Osteoblast (primary cell): Measurements from ENCODE around the gene WDR4. TPM values are rescaled to one million over a fixed set of nuclear protein-coding genes. Genes with fewer than 3 reads are reported as not detected.
A peak's percentile ranks its signal among the peaks of the same experiment; 100 is the strongest.

Experiments
- DNase-seq: peaks from one replicate; pipeline ENCODE4 v3.0.0; 2011; ENCODE audit warnings: low spot score, mixed read lengths; ENCODE audit not compliant: insufficient read length; ENCODE audit errors: missing footprints
- H2AFZ ChIP-seq: 2 replicates; pipeline ENCODE4 v1.6.0; 2011; ENCODE audit warnings: mild to moderate bottlenecking, low read length
- H3K27ac ChIP-seq: 2 replicates; pipeline ENCODE4 v1.5.1; 2011; ENCODE audit warnings: mild to moderate bottlenecking, low read depth, low read length, moderate library complexity
- H3K27me3 ChIP-seq: 2 replicates; pipeline ENCODE4 v1.6.0; 2012; ENCODE audit warnings: mild to moderate bottlenecking, control low read depth, inconsistent platforms, low read length, moderate library complexity; ENCODE audit not compliant: insufficient read depth
- H3K36me3 ChIP-seq: 2 replicates; pipeline ENCODE4 v1.5.1; 2011; ENCODE audit warnings: mild to moderate bottlenecking, low read length, control low read depth, moderate library complexity; ENCODE audit not compliant: insufficient read depth
- H3K4me1 ChIP-seq: 2 replicates; pipeline ENCODE4 v1.5.1; 2011; ENCODE audit warnings: mild to moderate bottlenecking, low read length, control low read depth, moderate library complexity; ENCODE audit not compliant: insufficient read depth
- H3K4me2 ChIP-seq: 2 replicates; pipeline ENCODE4 v1.6.0; 2011; ENCODE audit warnings: mild to moderate bottlenecking, low read length; ENCODE audit not compliant: insufficient read depth
- H3K4me3 ChIP-seq: fragments of 200-600 bp; sonication (generic); 3 replicates; pipeline ENCODE4 v1.5.1; 2012; ENCODE audit warnings: mild to moderate bottlenecking, low read length, inconsistent platforms; ENCODE audit not compliant: insufficient read depth
- H3K79me2 ChIP-seq: 2 replicates; pipeline ENCODE4 v1.6.0; 2012; ENCODE audit warnings: mild to moderate bottlenecking, low read length, control low read depth, inconsistent platforms; ENCODE audit not compliant: insufficient read depth
- H3K9me3 ChIP-seq: 2 replicates; pipeline ENCODE4 v1.5.1; 2011; ENCODE audit warnings: low read depth, low read length, control low read depth
- H4K20me1 ChIP-seq: 2 replicates; pipeline ENCODE4 v1.6.0; 2012; ENCODE audit warnings: mild to moderate bottlenecking, low read length, control low read depth; ENCODE audit not compliant: insufficient read depth
- total RNA-seq: library from RNA; depleted of rRNA; stranded (reverse); fragments of >200 nt; gene quantifications from 2 replicates; pipeline ENCODE4 v1.2.3, GENCODE V29; 2012
- TF ChIP-seq, protein P1 (sequence below): IDR thresholded peaks from 2 replicates; pipeline ENCODE4 v1.5.1; 2011; ENCODE audit warnings: mild to moderate bottlenecking, low read depth, low read length, moderate library complexity; ENCODE audit errors: extremely low read depth

WDR4 gene
- total RNA-seq, 1 donor = 10.1 TPM

DNA sequence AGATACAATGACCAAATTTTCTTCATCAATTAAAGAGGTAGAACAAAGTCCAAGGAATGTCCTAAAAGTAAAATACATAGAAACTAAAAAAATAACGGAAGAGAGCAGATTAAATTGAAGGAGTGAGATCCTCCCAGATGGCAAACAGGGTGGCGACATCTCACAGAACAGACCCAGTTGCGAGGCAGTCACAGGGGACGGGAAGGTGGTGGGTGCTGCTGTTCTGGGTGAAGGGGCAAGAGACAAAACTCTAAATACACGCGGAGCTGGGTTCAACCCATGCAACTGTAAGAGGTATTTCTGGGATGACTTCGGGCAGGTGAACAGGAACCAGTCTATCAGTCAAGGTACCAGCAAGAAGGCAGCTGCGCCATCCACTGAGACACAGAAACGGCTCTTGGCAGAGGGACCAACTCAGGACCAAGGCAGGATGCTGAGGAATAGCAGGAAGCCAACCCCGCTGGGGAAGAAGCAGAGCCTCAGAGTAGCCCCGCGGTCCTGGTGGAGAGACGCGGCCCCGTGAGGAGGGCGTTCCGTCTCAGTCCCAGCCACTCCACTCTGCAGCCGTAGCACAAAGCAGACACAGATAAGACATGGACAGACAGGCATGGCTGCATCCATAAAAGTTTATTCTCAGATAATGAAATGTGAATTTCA, 32.2 kb downstream of the WDR4 start:
- peaks cover 50% of the 10 kb centered on the region for H3K36me3 ChIP-seq
- peaks cover 37% of the 10 kb centered on the region for H3K79me2 ChIP-seq
- H3K4me2 ChIP-seq = no peak overlapping the region
- no peak overlapping the region for H3K4me3 ChIP-seq
- H3K9me3 ChIP-seq = no peaks in the 10 kb centered on the region
- H3K4me1 ChIP-seq = no peaks in the 10 kb centered on the region
- H4K20me1 ChIP-seq = peaks cover 14% of the 10 kb centered on the region
- peak; percentile 64 for DNase-seq
- no peak overlapping the region for H3K27ac ChIP-seq
- no peak overlapping the region for H2AFZ ChIP-seq
- TF ChIP-seq, protein P1, sequence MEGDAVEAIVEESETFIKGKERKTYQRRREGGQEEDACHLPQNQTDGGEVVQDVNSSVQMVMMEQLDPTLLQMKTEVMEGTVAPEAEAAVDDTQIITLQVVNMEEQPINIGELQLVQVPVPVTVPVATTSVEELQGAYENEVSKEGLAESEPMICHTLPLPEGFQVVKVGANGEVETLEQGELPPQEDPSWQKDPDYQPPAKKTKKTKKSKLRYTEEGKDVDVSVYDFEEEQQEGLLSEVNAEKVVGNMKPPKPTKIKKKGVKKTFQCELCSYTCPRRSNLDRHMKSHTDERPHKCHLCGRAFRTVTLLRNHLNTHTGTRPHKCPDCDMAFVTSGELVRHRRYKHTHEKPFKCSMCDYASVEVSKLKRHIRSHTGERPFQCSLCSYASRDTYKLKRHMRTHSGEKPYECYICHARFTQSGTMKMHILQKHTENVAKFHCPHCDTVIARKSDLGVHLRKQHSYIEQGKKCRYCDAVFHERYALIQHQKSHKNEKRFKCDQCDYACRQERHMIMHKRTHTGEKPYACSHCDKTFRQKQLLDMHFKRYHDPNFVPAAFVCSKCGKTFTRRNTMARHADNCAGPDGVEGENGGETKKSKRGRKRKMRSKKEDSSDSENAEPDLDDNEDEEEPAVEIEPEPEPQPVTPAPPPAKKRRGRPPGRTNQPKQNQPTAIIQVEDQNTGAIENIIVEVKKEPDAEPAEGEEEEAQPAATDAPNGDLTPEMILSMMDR = no peak
- H3K27me3 ChIP-seq = no peaks in the 10 kb centered on the region

DNA sequence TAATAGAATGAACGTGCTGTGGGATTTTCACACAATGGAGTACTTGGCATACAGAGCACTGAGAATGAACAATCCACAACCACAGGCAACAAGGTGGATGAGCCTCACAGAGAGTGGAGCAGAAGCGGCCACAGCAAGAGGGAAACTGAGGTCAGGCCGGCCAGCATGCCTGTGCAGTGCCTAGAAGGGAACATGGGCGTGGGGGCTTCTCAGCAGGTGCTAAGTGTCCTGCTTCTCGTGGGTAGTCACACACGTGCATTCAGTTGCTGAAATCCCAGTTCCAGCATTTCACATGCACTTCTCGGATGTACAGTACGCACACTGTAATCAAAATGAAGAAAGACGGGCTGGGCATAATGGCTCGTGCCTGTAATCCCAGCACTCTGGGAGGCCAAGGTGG, 33.1 kb downstream of the WDR4 start:
- Histone ChIP-seq H3K79me2 (peaks cover 37% of the 10 kb centered on the region), H3K27me3 (no peaks in the 10 kb centered on the region), H3K27ac (no peak overlapping the region), H3K36me3 (peaks cover 47% of the 10 kb centered on the region), H3K9me3 (no peaks in the 10 kb centered on the region), H3K4me3 (no peak overlapping the region), H2AFZ (no peak overlapping the region), H3K4me1 (no peaks in the 10 kb centered on the region), H3K4me2 (no peak overlapping the region), H4K20me1 (peaks cover 14% of the 10 kb centered on the region)
- DNase-seq = peak; percentile 22
- TF ChIP-seq, protein P1 = no peak

DNA sequence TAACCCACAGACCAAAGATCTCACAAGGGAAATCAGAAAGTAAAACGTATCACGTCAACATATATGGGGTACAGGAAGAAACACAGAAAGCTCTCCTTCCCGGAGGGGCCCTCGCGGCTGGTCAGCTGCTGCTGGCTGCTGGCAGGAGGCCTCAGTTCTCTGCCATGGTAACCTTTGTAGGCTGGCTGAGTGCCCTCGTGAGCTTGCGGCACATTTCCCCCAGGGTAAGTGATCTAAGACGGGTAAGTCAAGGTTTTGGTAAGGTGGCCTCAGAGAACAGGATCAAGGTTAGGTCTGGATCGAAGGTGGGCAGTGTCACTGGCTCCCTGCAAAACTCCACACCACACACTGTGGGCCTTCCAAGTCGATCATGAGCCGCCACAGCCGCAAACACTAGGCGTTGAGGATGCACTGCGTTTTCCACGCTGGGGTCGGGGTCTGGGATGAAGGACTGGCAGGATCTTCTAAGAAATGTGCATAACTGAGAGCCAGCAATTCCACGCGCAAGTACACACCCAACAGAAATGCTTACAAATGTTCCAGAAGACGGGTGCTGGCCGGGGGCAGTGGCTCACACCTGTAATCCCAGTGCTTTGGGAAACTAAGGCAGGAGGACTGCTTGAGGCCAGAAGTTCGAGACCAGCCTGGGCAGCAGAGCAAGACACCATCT, 33.9 kb downstream of the WDR4 start:
- TF ChIP-seq, protein P1 = no peak
- peak overlapping the region; percentile 19 for H3K4me3 ChIP-seq
- H3K36me3 ChIP-seq = peaks cover 52% of the 10 kb centered on the region
- no peaks in the 10 kb centered on the region for H3K9me3 ChIP-seq
- peaks cover 14% of the 10 kb centered on the region for H4K20me1 ChIP-seq
- peaks cover 37% of the 10 kb centered on the region for H3K79me2 ChIP-seq
- no peaks in the 10 kb centered on the region for H3K27me3 ChIP-seq
- H2AFZ ChIP-seq = peak overlapping the region; percentile 29
- H3K4me1 ChIP-seq = no peaks in the 10 kb centered on the region
- H3K27ac ChIP-seq = no peak overlapping the region
- no peak overlapping the region for H3K4me2 ChIP-seq
- DNase-seq = peak; percentile 90

DNA sequence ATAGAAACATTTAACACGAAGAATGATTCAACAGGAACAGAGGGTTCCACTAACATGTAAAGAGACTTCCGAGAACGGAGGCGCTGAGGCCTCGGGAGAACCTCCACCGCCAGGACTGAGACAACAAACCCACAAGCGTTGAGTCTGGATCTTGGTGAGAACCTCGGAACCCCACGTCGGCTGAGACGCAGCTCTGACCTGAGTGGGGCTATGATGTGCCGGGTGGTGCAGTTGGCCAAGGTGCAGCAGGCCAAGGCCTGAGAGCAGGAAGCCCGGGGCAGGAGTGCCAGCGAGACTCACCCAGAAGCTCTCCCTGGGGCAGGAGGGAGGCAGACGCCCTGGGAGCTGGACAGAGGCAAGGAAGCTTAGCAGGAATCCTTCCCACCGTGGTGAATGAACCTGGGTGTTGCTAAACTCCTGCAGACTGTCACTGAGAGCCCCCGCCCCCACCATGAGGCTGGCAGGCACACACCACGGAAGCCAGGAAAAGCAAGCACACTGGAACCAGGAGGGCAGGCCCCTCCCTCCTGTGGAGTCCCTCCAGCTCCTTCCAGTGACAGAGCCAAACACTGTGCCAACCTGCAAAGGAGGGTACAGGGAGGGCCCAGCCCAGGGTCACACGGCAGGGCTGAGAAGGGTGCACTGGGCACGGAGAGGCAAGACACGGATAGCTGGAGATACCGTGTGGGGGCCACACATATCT, 34.8 kb downstream of the WDR4 start:
- H3K4me2 ChIP-seq = no peak overlapping the region
- peaks cover 37% of the 10 kb centered on the region for H3K79me2 ChIP-seq

More for the DNA sequence above, 34.8 kb downstream of the WDR4 start:
- peak; percentile 78 for DNase-seq
- Histone ChIP-seq H2AFZ (no peak overlapping the region), H3K4me1 (no peaks in the 10 kb centered on the region), H4K20me1 (peaks cover 14% of the 10 kb centered on the region), H3K9me3 (no peaks in the 10 kb centered on the region), H3K27me3 (no peaks in the 10 kb centered on the region), H3K36me3 (peaks cover 53% of the 10 kb centered on the region), H3K27ac (no peak overlapping the region), H3K4me3 (peak overlapping the region; percentile 19)
- TF ChIP-seq, protein P1 = no peak
